OCI-LY7 (cell line): ENCODE data around the gene KRT38. TPM values are rescaled to one million over a fixed set of nuclear protein-coding genes. Genes with fewer than 3 reads are reported as not detected.

Experiments
- BruUV-seq: library from RNA; stranded (reverse); fragments of 400-500 nt; replicated peaks from 2 replicates; lab custom pipeline; 2021; lab: Mats Ljungman, UMichigan
- CTCF ChIA-PET: fragments of 300-600 bp; sonication (Branson Sonifier 250); formaldehyde crosslinking; loops from one replicate; lab custom pipeline; 2022; ENCODE audit warnings: antibody characterized with exemption; ENCODE audit not compliant: unreplicated experiment; lab: Charles Lee
- POLR2A ChIA-PET: fragments of 300-600 bp; sonication (Branson Sonifier 250); formaldehyde crosslinking; loops from one replicate; lab custom pipeline; 2022; ENCODE audit warnings: antibody characterized with exemption; lab: Charles Lee
- DNase-seq: peaks from one replicate; pipeline ENCODE4 v3.0.0-alpha.2; 2015; ENCODE audit warnings: low spot score
- H2AFZ ChIP-seq: fragments of 200-600 bp; sonication (generic), shearing (Covaris generic); 2 replicates; pipeline ENCODE4 v1.6.1; 2014; ENCODE audit warnings: mild to moderate bottlenecking, antibody characterized with exemption, low read length, moderate library complexity
- H3K27ac ChIP-seq: fragments of 200-600 bp; sonication (generic); 2 replicates; pipeline ENCODE4 v1.5.1; 2014; ENCODE audit warnings: mixed run types, low read depth, mild to moderate bottlenecking, moderate library complexity, low read length, inconsistent platforms; ENCODE audit not compliant: poor library complexity, severe bottlenecking
- H3K36me3 ChIP-seq: fragments of 200-600 bp; sonication (generic); 2 replicates; pipeline ENCODE4 v1.6.1; 2014; ENCODE audit warnings: mild to moderate bottlenecking, antibody characterized with exemption, low read length, moderate library complexity, mixed read lengths; ENCODE audit not compliant: insufficient read depth
- H3K4me1 ChIP-seq: fragments of 200-600 bp; sonication (generic); 2 replicates; pipeline ENCODE4 v1.5.1; 2014; ENCODE audit warnings: mild to moderate bottlenecking, low read length; ENCODE audit not compliant: insufficient read depth, poor library complexity, severe bottlenecking
- H3K4me2 ChIP-seq: fragments of 200-600 bp; sonication (generic); 2 replicates; pipeline ENCODE4 v1.6.1; 2014; ENCODE audit warnings: mild to moderate bottlenecking, low read length
- H3K4me3 ChIP-seq: fragments of 200-600 bp; sonication (generic); 2 replicates; pipeline ENCODE4 v1.5.1; 2014; ENCODE audit warnings: mild to moderate bottlenecking, low read depth, low read length; ENCODE audit not compliant: poor library complexity, severe bottlenecking
- H3K79me2 ChIP-seq: fragments of 200-600 bp; sonication (generic); 2 replicates; pipeline ENCODE4 v1.6.1; 2016; ENCODE audit warnings: low read depth, mild to moderate bottlenecking, low read length, moderate library complexity, mixed read lengths; ENCODE audit not compliant: insufficient read depth
- H3K9me2 ChIP-seq: fragments of 200-600 bp; sonication (generic); 2 replicates; pipeline ENCODE4 v1.6.1; 2016; ENCODE audit warnings: mild to moderate bottlenecking, low read length, mixed read lengths; ENCODE audit not compliant: insufficient read depth
- H3K9me3 ChIP-seq: fragments of 200-600 bp; sonication (generic); 2 replicates; pipeline ENCODE4 v1.6.1; 2014; ENCODE audit warnings: mild to moderate bottlenecking, mixed run types, low read length, mixed read lengths
- H4K20me1 ChIP-seq: fragments of 200-600 bp; sonication (generic); 2 replicates; pipeline ENCODE4 v1.6.1; 2014; ENCODE audit warnings: mild to moderate bottlenecking, antibody characterized with exemption, low read length, moderate library complexity, mixed read lengths; ENCODE audit not compliant: insufficient read depth
- CTCF ChIP-seq: fragments of 200-600 bp; sonication (generic); conservative IDR thresholded peaks from 2 replicates; pipeline ENCODE4 v1.5.1; 2014; ENCODE audit warnings: mild to moderate bottlenecking, antibody characterized with exemption, low read length, moderate library complexity, mixed read lengths
- EZH2phosphoT487 ChIP-seq: fragments of 200-600 bp; sonication (generic); IDR thresholded peaks from 2 replicates; pipeline ENCODE4 v1.6.1; 2018; ENCODE audit warnings: low read depth, borderline replicate concordance, mild to moderate bottlenecking, mixed run types, antibody characterized with exemption, low read length, moderate library complexity, mixed read lengths
- intact Hi-C: fragments of 100-400 bp; cut with micrococcal nuclease; formaldehyde crosslinking; loops from one replicate; pipeline ENCODE4 v1.10.0; 2022; ENCODE audit not compliant: unreplicated experiment
- total RNA-seq, 2 experiments: library from RNA; depleted of rRNA in 1 of 2; stranded (reverse); fragments of >200 nt in 1 of 2; shearing (Covaris generic) in 1 of 2; gene quantifications; 2 replicates each; pipeline ENCODE4 v1.2.3, GENCODE V29; 2014 to 2022

Gene KRT38
- total RNA-seq, 2 experiments from 2014 or later = not detected

- Histone ChIP-seq H3K79me2 (no peaks in the 10 kb centered on the region), H3K4me2 (no peak overlapping the region), H4K20me1 (no peaks in the 10 kb centered on the region), H3K4me1 (no peaks in the 10 kb centered on the region), H3K4me3 (no peak overlapping the region), H3K36me3 (no peaks in the 10 kb centered on the region), H3K27ac (no peak overlapping the region), H3K9me2 (no peaks in the 10 kb centered on the region), H3K9me3 (no peaks in the 10 kb centered on the region), H2AFZ (no peak overlapping the region)
- no peak for DNase-seq
- POLR2A ChIA-PET = no interaction called here
- no TSS peak for BruUV-seq
- intact Hi-C loops = no loop called here
- CTCF ChIA-PET = no interaction called here
- TF ChIP-seq CTCF (no peak), EZH2phosphoT487 (no peak)
Measured at GRCh38 chr17:41394254-41394996, 46.4 kb downstream of the KRT38 start.

GRCh38 chr17:41393826-41394225 lies 47.0 kb downstream of the KRT38 start:
- Histone ChIP-seq H3K79me2 (no peaks in the 10 kb centered on the region), H3K9me3 (no peaks in the 10 kb centered on the region), H3K4me2 (no peak overlapping the region), H3K36me3 (no peaks in the 10 kb centered on the region), H3K4me3 (no peak overlapping the region), H3K4me1 (no peaks in the 10 kb centered on the region), H3K9me2 (no peaks in the 10 kb centered on the region), H4K20me1 (no peaks in the 10 kb centered on the region), H2AFZ (no peak overlapping the region), H3K27ac (no peak overlapping the region)
- CTCF ChIA-PET = no interaction called here
- DNase-seq = no peak
- BruUV-seq = no TSS peak
- TF ChIP-seq EZH2phosphoT487 (no peak), CTCF (no peak)
- POLR2A ChIA-PET = interaction anchor here (1.7 kb wide), 1 partner anchor 10 kb away, joined by 3 read pairs; no protein-coding TSS in a partner anchor
- intact Hi-C loops = no loop called here

GRCh38 chr17:41393294-41393693 lies 47.5 kb downstream of the KRT38 start:
- Histone ChIP-seq H3K9me2 (no peaks in the 10 kb centered on the region), H3K4me1 (no peaks in the 10 kb centered on the region), H4K20me1 (no peaks in the 10 kb centered on the region), H3K4me2 (no peak overlapping the region), H3K9me3 (no peaks in the 10 kb centered on the region), H3K79me2 (no peaks in the 10 kb centered on the region), H3K4me3 (no peak overlapping the region), H3K27ac (no peak overlapping the region), H2AFZ (no peak overlapping the region), H3K36me3 (no peaks in the 10 kb centered on the region)
- POLR2A ChIA-PET = interaction anchor here (1.7 kb wide), 1 partner anchor 11 kb away, joined by 3 read pairs; no protein-coding TSS in a partner anchor
- no peak for TF ChIP-seq CTCF
- no peak for TF ChIP-seq EZH2phosphoT487
- no TSS peak for BruUV-seq
- CTCF ChIA-PET = no interaction called here
- intact Hi-C loops = no loop called here
- no peak for DNase-seq
